Brain microvascular endothelial cell (primary cell): ENCODE data around the gene FYN.

ENCODE experiments used
- DNase-seq: peaks from one replicate; pipeline ENCODE4 v3.0.0-alpha.2; 2020
- H3K27ac ChIP-seq: fragments of 250-450 bp; sonication (Bioruptor Pico); 2 replicates; pipeline ENCODE4 v1.5.1; 2020; ENCODE audit warnings: mild to moderate bottlenecking, moderate library complexity
- H3K27me3 ChIP-seq: fragments of 250-450 bp; sonication (Bioruptor Pico); replicated peaks from 2 replicates; pipeline ENCODE4 v1.5.1; 2020; ENCODE audit warnings: mild to moderate bottlenecking
- H3K36me3 ChIP-seq: fragments of 250-450 bp; sonication (Bioruptor Pico); replicated peaks from 2 replicates; pipeline ENCODE4 v1.5.1; 2020; ENCODE audit warnings: mild to moderate bottlenecking
- H3K4me3 ChIP-seq: 2 replicates; pipeline ENCODE4 v1.5.1; 2011; ENCODE audit warnings: low read depth, mild to moderate bottlenecking, control low read depth, low read length, moderate library complexity
- CTCF ChIP-seq: IDR thresholded peaks from 2 replicates; pipeline ENCODE4 v1.5.1; 2011; ENCODE audit warnings: low read depth, mild to moderate bottlenecking, moderate library complexity, low read length, control low read depth, inconsistent platforms; ENCODE audit errors: missing control alignments
- in situ Hi-C: cut with HindIII; loops from 2 replicates; pipeline ENCODE4 v1.10.0; 2017; ENCODE audit warnings: low sequenced_read_pairs, low pct_ligation_motif_present

The FYN gene

GRCh38 chr6:111793711-111794111, 79.5 kb downstream of the FYN start:
- Histone ChIP-seq H3K27ac (no peak overlapping the region), H3K27me3 (no peaks in the 10 kb centered on the region), H3K4me3 (no peak overlapping the region), H3K36me3 (no peaks in the 10 kb centered on the region)
- no peak for TF ChIP-seq CTCF
- in situ Hi-C loops: no loop called here
- no peak for DNase-seq

GRCh38 chr6:111792914-111793700, 80.1 kb downstream of the FYN start:
- no peak for TF ChIP-seq CTCF
- Histone ChIP-seq H3K36me3 (no peaks in the 10 kb centered on the region), H3K4me3 (no peak overlapping the region), H3K27ac (no peak overlapping the region), H3K27me3 (no peaks in the 10 kb centered on the region)
- no peak for DNase-seq
- in situ Hi-C loops: no loop called here

GRCh38 chr6:111792241-111792640, 81.0 kb downstream of the FYN start:
- Histone ChIP-seq H3K27me3 (no peaks in the 10 kb centered on the region), H3K27ac (no peak overlapping the region), H3K4me3 (no peak overlapping the region), H3K36me3 (no peaks in the 10 kb centered on the region)
- TF ChIP-seq CTCF: no peak
- no peak for DNase-seq
- in situ Hi-C loops: no loop called here

GRCh38 chr6:111791415-111791814, 81.8 kb downstream of the FYN start:
- no peak overlapping the region for H3K27ac ChIP-seq

GRCh38 chr6:111789598-111789997, 83.7 kb downstream of the FYN start:
- DNase-seq: no peak
- in situ Hi-C loops: no loop called here
- no peak for TF ChIP-seq CTCF
- no peak overlapping the region for H3K4me3 ChIP-seq
- H3K36me3 ChIP-seq: no peaks in the 10 kb centered on the region
- H3K27me3 ChIP-seq: no peaks in the 10 kb centered on the region
- H3K27ac ChIP-seq: no peak overlapping the region

More at GRCh38 chr6:111791415-111791814, 81.8 kb downstream of the FYN start:
- no peak for DNase-seq
- no peaks in the 10 kb centered on the region for H3K36me3 ChIP-seq
- TF ChIP-seq CTCF: no peak
- in situ Hi-C loops: no loop called here
- no peaks in the 10 kb centered on the region for H3K27me3 ChIP-seq
- H3K4me3 ChIP-seq: no peak overlapping the region
